GM12878 (cell line): Measurements from ENCODE around the gene RAP1B. TPM values are rescaled to one million over a fixed set of nuclear protein-coding genes. Genes with fewer than 3 reads are reported as not detected.
A peak's percentile ranks its signal among the peaks of the same experiment; 100 is the strongest.

Source experiments
- ATAC-seq: fragments of 200-7000 bp; cut with Tn5 transposase; 3 replicates; pipeline ENCODE4 v1.9.1; 2020; ENCODE audit warnings: mild to moderate bottlenecking, moderate library complexity
- BruUV-seq: library from RNA; stranded (reverse); fragments of 400-500 nt; replicated peaks from 2 replicates; lab custom pipeline; 2021; lab: Mats Ljungman, UMichigan
- CTCF ChIA-PET: fragments of 300-600 bp; sonication (Branson Sonifier 250); formaldehyde crosslinking; extraction: SDS; loops from one replicate; lab custom pipeline; 2021; ENCODE audit warnings: inconsistent platforms; lab: Yijun Ruan, JAX
- POLR2A ChIA-PET: fragments of 350-600 bp; formaldehyde crosslinking; extraction: SDS; loops from one replicate; lab custom pipeline; 2021; ENCODE audit warnings: inconsistent platforms; lab: Charles Lee
- RAD21 ChIA-PET: fragments of 300-600 bp; sonication (Branson Sonifier 250); formaldehyde crosslinking; loops from one replicate; lab custom pipeline; 2023; ENCODE audit warnings: antibody characterized with exemption; ENCODE audit not compliant: unreplicated experiment; lab: Charles Lee
- SMC1A ChIA-PET: fragments of 300-600 bp; sonication (Branson Sonifier 250); formaldehyde crosslinking; loops from one replicate; lab custom pipeline; 2023; ENCODE audit not compliant: unreplicated experiment, uncharacterized antibody; lab: Charles Lee
- DNase-seq: peaks from one replicate; pipeline ENCODE4 v3.0.0-alpha.2; 2011; ENCODE audit warnings: low read depth, low spot score
- FAIRE-seq: peaks from 3 replicates; lab custom pipeline; 2011; peaks lifted over from hg19 to GRCh38; lab: Jason Lieb, UNC
- H2AFZ ChIP-seq: 2 replicates; pipeline ENCODE4 v1.6.0; 2011; ENCODE audit warnings: low read depth, low read length, control low read depth; ENCODE audit not compliant: control insufficient read depth
- H3K27ac ChIP-seq: 2 replicates; pipeline ENCODE4 v1.5.1; 2011; ENCODE audit warnings: control low read depth; ENCODE audit not compliant: control insufficient read depth, insufficient read depth
- H3K27me3 ChIP-seq, 2 experiments: replicated peaks in 1 of 2; 2 replicates each; pipeline versions ENCODE4 v1.6.0 to v1.6.1; 2011; ENCODE audit warnings: low read length in 1 of 2; ENCODE audit not compliant: control insufficient read depth in 2 of 2, insufficient read depth in 2 of 2
- H3K36me3 ChIP-seq, 2 experiments: 2 replicates each; pipeline ENCODE4 v1.5.1; 2011; ENCODE audit warnings: low read length in 1 of 2; ENCODE audit not compliant: control insufficient read depth in 2 of 2, insufficient read depth in 2 of 2
- H3K4me1 ChIP-seq: 2 replicates; pipeline ENCODE4 v1.6.1; 2011; ENCODE audit warnings: mild to moderate bottlenecking, low read length, moderate library complexity, mixed read lengths; ENCODE audit not compliant: control insufficient read depth, insufficient read depth
- H3K4me2 ChIP-seq: 2 replicates; pipeline ENCODE4 v1.6.0; 2011; ENCODE audit warnings: control low read depth; ENCODE audit not compliant: control insufficient read depth, insufficient read depth
- H3K4me3 ChIP-seq: fragments of 200-600 bp; sonication (generic); 2 replicates; pipeline ENCODE4 v1.5.1; 2016
- H3K79me2 ChIP-seq: 2 replicates; pipeline ENCODE4 v1.6.0; 2011; ENCODE audit warnings: low read length; ENCODE audit not compliant: control insufficient read depth, insufficient read depth
- H3K9ac ChIP-seq: 2 replicates; pipeline ENCODE4 v1.8.0; 2011; ENCODE audit warnings: low read length, control low read depth, mixed read lengths; ENCODE audit not compliant: control insufficient read depth, insufficient read depth
- H3K9me3 ChIP-seq: replicated peaks from 3 replicates; pipeline ENCODE4 v1.5.1; 2011; ENCODE audit warnings: mild to moderate bottlenecking, low read length; ENCODE audit not compliant: control insufficient read depth, insufficient read depth
- H4K20me1 ChIP-seq: 2 replicates; pipeline ENCODE4 v1.6.0; 2011; ENCODE audit not compliant: control insufficient read depth, insufficient read depth
- ATF7 ChIP-seq: fragments of 450-650 bp; IDR thresholded peaks from 2 replicates; pipeline ENCODE4 v1.6.1; 2016; ENCODE audit warnings: low read depth, mild to moderate bottlenecking
- CBFB ChIP-seq: IDR thresholded peaks from 2 replicates; pipeline ENCODE4 v1.6.1; 2016; ENCODE audit warnings: antibody characterized with exemption, low read depth
- CREM ChIP-seq: IDR thresholded peaks from 2 replicates; pipeline ENCODE4 v1.6.1; 2014; ENCODE audit warnings: antibody characterized with exemption, low read depth
- FOXK2 ChIP-seq: fragments of 450-650 bp; IDR thresholded peaks from 2 replicates; pipeline ENCODE4 v1.6.1; 2017; ENCODE audit warnings: mild to moderate bottlenecking, moderate library complexity
- NFYA ChIP-seq: IDR thresholded peaks from 2 replicates; pipeline ENCODE4 v1.6.1; 2011; ENCODE audit warnings: low read depth, mild to moderate bottlenecking, low read length, improper control_type of control experiment, borderline replicate concordance
- PKNOX1 ChIP-seq: fragments of 450-650 bp; IDR thresholded peaks from 2 replicates; pipeline ENCODE4 v1.6.1; 2016; ENCODE audit warnings: mild to moderate bottlenecking
- RAD51 ChIP-seq: fragments of 450-650 bp; IDR thresholded peaks from 2 replicates; pipeline ENCODE4 v1.6.1; 2016; ENCODE audit warnings: moderate library complexity, mild to moderate bottlenecking, inconsistent platforms
- RELB ChIP-seq: fragments of 450-650 bp; IDR thresholded peaks from 2 replicates; pipeline ENCODE4 v1.6.1; 2017; ENCODE audit warnings: low read depth, mild to moderate bottlenecking, moderate library complexity
- SMAD1 ChIP-seq: fragments of 450-650 bp; IDR thresholded peaks from 2 replicates; pipeline ENCODE4 v1.6.1; 2018; ENCODE audit warnings: mild to moderate bottlenecking, low read depth; ENCODE audit not compliant: partially characterized antibody
- SRF ChIP-seq, 2 experiments: IDR thresholded peaks; 2 replicates each; pipeline ENCODE4 v1.6.1; 2011; ENCODE audit warnings: low read depth in 2 of 2, low read length in 2 of 2, mild to moderate bottlenecking in 1 of 2, moderate library complexity in 1 of 2
- STAT3 ChIP-seq: IDR thresholded peaks from 2 replicates; pipeline ENCODE4 v1.6.1; 2011; ENCODE audit warnings: low read depth, low read length, improper control_type of control experiment
- TAF1 ChIP-seq: IDR thresholded peaks from 2 replicates; pipeline ENCODE4 v1.6.1; 2011; ENCODE audit warnings: mild to moderate bottlenecking, low read depth, low read length, borderline replicate concordance
- ZNF384 ChIP-seq: IDR thresholded peaks from 2 replicates; pipeline ENCODE4 v1.6.1; 2012; ENCODE audit warnings: low read depth, mild to moderate bottlenecking, low read length, improper control_type of control experiment, borderline replicate concordance
- ZNF592 ChIP-seq: fragments of 450-650 bp; IDR thresholded peaks from 2 replicates; pipeline ENCODE4 v1.6.1; 2017; ENCODE audit warnings: mild to moderate bottlenecking, moderate library complexity
- WGBS: methylation state at CpG from one replicate; pipeline ENCODE4 v1.1.6; 2016; ENCODE audit warnings: low lambda C conversion rate; ENCODE audit not compliant: insufficient replicate concordance, insufficient coverage; ENCODE audit errors: missing lambda C conversion rate; 5-methylcytosine and 5-hydroxymethylcytosine counted together
- in situ Hi-C: fragments of 300-500 bp; cut with MboI; formaldehyde crosslinking; loops from 9 replicates; pipeline ENCODE4 v1.14.3; 2018; ENCODE audit warnings: mixed read lengths
- intact Hi-C: fragments of 100-400 bp; cut with micrococcal nuclease; formaldehyde crosslinking; loops from one replicate; pipeline ENCODE4 v1.14.2; 2022; ENCODE audit not compliant: unreplicated experiment
- polyA plus RNA-seq, 11 experiments: library from polyadenylated mRNA; depleted of rRNA in 4 of 11; unstranded in 6 of 11; stranded (reverse) in 5 of 11; fragments of >200 nt; fragmentation: Nextera tagmentation in 4 of 11; fragmentation: Illumina TruSeq in 1 of 11; extraction: Ambion mirVana in 4 of 11; extraction: Trizol in 1 of 11; gene quantifications; 1 replicate in 1 of 11; 2 replicates in 10 of 11; pipeline versions ENCODE4 v1.2.1 to v1.2.3, GENCODE V29; 2011 to 2016; ENCODE audit warnings: inconsistent platforms in 2 of 11, missing spikeins in 2 of 11, low read depth in 1 of 11
- total RNA-seq, 4 experiments: library from RNA; depleted of rRNA in 3 of 4; stranded (reverse); fragments of >200 nt in 3 of 4; fragmentation: Illumina TruSeq in 1 of 4; extraction: Trizol in 1 of 4; gene quantifications; 2 replicates each; pipeline versions ENCODE4 v1.2.1 to v1.2.3, GENCODE V29; 2013 to 2021

The RAP1B gene
- total and polyA plus RNA-seq, 10 of the 15 experiments (the other 5 are each of a cell fraction or from before 2014, with no cell fraction given), result 88.9 to 219 (median 127) TPM

- TF ChIP-seq CBFB (peak; percentile 45; the same call in 1 of the 2 replicates), RELB (peak; percentile 53; the same call in 1 of the 2 replicates), STAT3 (no peak)
These were observed 23.2 kb upstream of the RAP1B start (continued) for GRCh38 chr12:68587448-68587873.

- 75% methylated on average over 3 of the region's 3 CpGs for WGBS
- H3K4me3 ChIP-seq, result no peak overlapping the region
- ChIA-PET SMC1A (interaction anchor here (1.2 to 1.3 kb wide), 2 partner anchors 106 to 230 kb away, joined by 3 read pairs; no protein-coding TSS in a partner anchor), POLR2A (no interaction called here), CTCF (no interaction called here), RAD21 (interaction anchor here (1.1 kb wide), 1 partner anchor 147 kb away, joined by 3 read pairs; no protein-coding TSS in a partner anchor)
- H4K20me1 ChIP-seq, result no peaks in the 10 kb centered on the region
- no peak overlapping the region for H2AFZ ChIP-seq
- in situ Hi-C loops, result no loop called here
- H3K4me1 ChIP-seq, result peaks cover 8% of the 10 kb centered on the region; the same call in 1 of the 2 replicates
- BruUV-seq, result no TSS peak
- FAIRE-seq, result no peak
- peaks cover 6% of the 10 kb centered on the region for H3K9me3 ChIP-seq
- intact Hi-C loops, result no loop called here
- ATAC-seq, result no peak
- no peaks in the 10 kb centered on the region for H3K36me3 ChIP-seq
- H3K4me2 ChIP-seq, result no peak overlapping the region
- H3K9ac ChIP-seq, result no peak overlapping the region
- no peak for DNase-seq
- H3K27ac ChIP-seq, result no peak overlapping the region
- no peaks in the 10 kb centered on the region for H3K79me2 ChIP-seq
- H3K27me3 ChIP-seq, result no peaks in the 10 kb centered on the region
- TF ChIP-seq SMAD1 (no peak), ZNF384 (no peak), NFYA (no peak), TAF1 (no peak), PKNOX1 (no peak), ATF7 (no peak), CREM (no peak), SRF (IDR thresholded peaks at IDR 0.05; ENCODE audit: low read depth in 2 of 2, low read length in 2 of 2) (no peak), FOXK2 (no peak), RELB (no peak), RAD51 (no peak), ZNF592 (no peak)
These were observed 21.5 kb upstream of the RAP1B start for GRCh38 chr12:68589194-68589593.
